ENCODE measurements around the gene FBLN5.

FBLN5 gene

GRCh38 chr14:91882369-91882768 lies 65.1 kb downstream of the FBLN5 start:
- H3K18ac ChIP-seq (ENCODE audit: low read depth in 1 of 2, low read length in 2 of 2) = no peak overlapping the region
- H3K27ac ChIP-seq (ENCODE audit: low read length, poor library complexity, severe bottlenecking) = no peak overlapping the region
- H3K27me3 ChIP-seq (ENCODE audit: control insufficient read depth in 1 of 2, insufficient read depth in 1 of 2, low read length in 2 of 2) = peaks cover 0 to 9% of the 10 kb centered on the region in 2 experiments
- no peak overlapping the region for H2BK120ac ChIP-seq (ENCODE audit: low read depth, low read length)
- H2BK12ac ChIP-seq (ENCODE audit: low read length in 2 of 2) = no peak overlapping the region
- H3K4me3 ChIP-seq (ENCODE audit: insufficient read depth in 1 of 2, low read depth in 1 of 2, low read length in 2 of 2) = no peak overlapping the region
- no peak overlapping the region for H3K14ac ChIP-seq (ENCODE audit: low read length in 2 of 2)
- no peak overlapping the region for H2BK5ac ChIP-seq (ENCODE audit: low read depth, low read length, poor library complexity, severe bottlenecking)
- no peaks in the 10 kb centered on the region for H3K79me1 ChIP-seq (replicated peaks; ENCODE audit: low read length, poor library complexity, severe bottlenecking)
- H3K9ac ChIP-seq (ENCODE audit: low read length) = no peak overlapping the region
- H3K36me3 ChIP-seq (ENCODE audit: control insufficient read depth in 1 of 2, insufficient read depth in 2 of 2, low read depth in 1 of 2, low read length in 2 of 2) = peaks cover 0 to 36% of the 10 kb centered on the region in 2 experiments
- H3K4me2 ChIP-seq (ENCODE audit: low read length, poor library complexity, severe bottlenecking) = no peak overlapping the region
- no peak overlapping the region for H2AK5ac ChIP-seq (ENCODE audit: low read length, severe bottlenecking)
- H2AFZ ChIP-seq (ENCODE audit: low read depth, low read length) = no peak overlapping the region
- WGBS = 81% methylated on average over 5 of the region's 5 CpGs
- H3K4me1 ChIP-seq (ENCODE audit: control insufficient read depth, insufficient read depth, low read depth, low read length) = no peaks in the 10 kb centered on the region
- no peak overlapping the region for H4K8ac ChIP-seq (ENCODE audit: low read length)
- no peak overlapping the region for H2BK15ac ChIP-seq (ENCODE audit: low read depth, poor library complexity, severe bottlenecking)
- no peaks in the 10 kb centered on the region for H3K9me3 ChIP-seq (ENCODE audit: control insufficient read depth, low read length)
- DNase-seq = no peak
- H3K23ac ChIP-seq (ENCODE audit: low read length in 2 of 2) = no peak overlapping the region
- H4K91ac ChIP-seq (ENCODE audit: low read length) = no peak overlapping the region
- no peak overlapping the region for H3K4ac ChIP-seq (ENCODE audit: low read depth in 1 of 2, low read length in 2 of 2)

GRCh38 chr14:91879196-91879595 lies 68.3 kb downstream of the FBLN5 start:
- no peak overlapping the region for H2AK5ac ChIP-seq (ENCODE audit: low read length, severe bottlenecking)
- no peaks in the 10 kb centered on the region for H3K9me3 ChIP-seq (ENCODE audit: control insufficient read depth, low read length)
- H3K36me3 ChIP-seq (ENCODE audit: control insufficient read depth in 1 of 2, insufficient read depth in 2 of 2, low read depth in 1 of 2, low read length in 2 of 2) = peaks cover 0 to 57% of the 10 kb centered on the region in 2 experiments
- no peak overlapping the region for H2BK5ac ChIP-seq (ENCODE audit: low read depth, low read length, poor library complexity, severe bottlenecking)
- H4K91ac ChIP-seq (ENCODE audit: low read length) = no peak overlapping the region
- H4K8ac ChIP-seq (ENCODE audit: low read length) = no peak overlapping the region
- peaks cover 0 to 19% of the 10 kb centered on the region in 2 experiments for H3K27me3 ChIP-seq (ENCODE audit: control insufficient read depth in 1 of 2, insufficient read depth in 1 of 2, low read length in 2 of 2)
- DNase-seq = no peak
- WGBS = 77% methylated on average over 6 of the region's 6 CpGs
- no peak overlapping the region for H2BK15ac ChIP-seq (ENCODE audit: low read depth, poor library complexity, severe bottlenecking)
- H2BK120ac ChIP-seq (ENCODE audit: low read depth, low read length) = no peak overlapping the region
- no peak overlapping the region for H3K4me3 ChIP-seq (ENCODE audit: insufficient read depth in 1 of 2, low read depth in 1 of 2, low read length in 2 of 2)
- no peak overlapping the region for H3K9ac ChIP-seq (ENCODE audit: low read length)
- H3K4ac ChIP-seq (ENCODE audit: low read depth in 1 of 2, low read length in 2 of 2) = no peak overlapping the region
- H3K18ac ChIP-seq (ENCODE audit: low read depth in 1 of 2, low read length in 2 of 2) = no peak overlapping the region
- no peak overlapping the region for H3K23ac ChIP-seq (ENCODE audit: low read length in 2 of 2)
- no peak overlapping the region for H2BK12ac ChIP-seq (ENCODE audit: low read length in 2 of 2)
- no peaks in the 10 kb centered on the region for H3K4me1 ChIP-seq (ENCODE audit: control insufficient read depth, insufficient read depth, low read depth, low read length)
- H3K27ac ChIP-seq (ENCODE audit: low read length, poor library complexity, severe bottlenecking) = no peak overlapping the region
- H3K4me2 ChIP-seq (ENCODE audit: low read length, poor library complexity, severe bottlenecking) = no peak overlapping the region
- no peak overlapping the region for H3K14ac ChIP-seq (ENCODE audit: low read length in 2 of 2)
- no peaks in the 10 kb centered on the region for H3K79me1 ChIP-seq (replicated peaks; ENCODE audit: low read length, poor library complexity, severe bottlenecking)
- H2AFZ ChIP-seq (ENCODE audit: low read depth, low read length) = no peak overlapping the region

GRCh38 chr14:91878274-91878673 lies 69.2 kb downstream of the FBLN5 start:
- WGBS = 96% methylated on average over 5 of the region's 5 CpGs
- Histone ChIP-seq H2BK120ac (ENCODE audit: low read depth, low read length) (no peak overlapping the region), H4K8ac (ENCODE audit: low read length) (no peak overlapping the region)

GRCh38 chr14:91877376-91877915 lies 70.0 kb downstream of the FBLN5 start:
- H2AK5ac ChIP-seq (ENCODE audit: low read length, severe bottlenecking) = no peak overlapping the region
- H3K27me3 ChIP-seq (ENCODE audit: control insufficient read depth in 1 of 2, insufficient read depth in 1 of 2, low read length in 2 of 2) = peaks cover 0 to 19% of the 10 kb centered on the region in 2 experiments
- H4K8ac ChIP-seq (ENCODE audit: low read length) = no peak overlapping the region
- no peak overlapping the region for H2BK15ac ChIP-seq (ENCODE audit: low read depth, poor library complexity, severe bottlenecking)
- no peak overlapping the region for H3K27ac ChIP-seq (ENCODE audit: low read length, poor library complexity, severe bottlenecking)
- no peak overlapping the region for H4K91ac ChIP-seq (ENCODE audit: low read length)
- no peak overlapping the region for H3K4me2 ChIP-seq (ENCODE audit: low read length, poor library complexity, severe bottlenecking)
- H2BK120ac ChIP-seq (ENCODE audit: low read depth, low read length) = no peak overlapping the region
- H3K4me1 ChIP-seq (ENCODE audit: control insufficient read depth, insufficient read depth, low read depth, low read length) = peaks cover 8% of the 10 kb centered on the region
- H2AFZ ChIP-seq (ENCODE audit: low read depth, low read length) = no peak overlapping the region
- 77% methylated on average over 13 of the region's 13 CpGs for WGBS
- no peaks in the 10 kb centered on the region for H3K9me3 ChIP-seq (ENCODE audit: control insufficient read depth, low read length)
- no peak overlapping the region for H2BK12ac ChIP-seq (ENCODE audit: low read length in 2 of 2)
- no peaks in the 10 kb centered on the region for H3K79me1 ChIP-seq (replicated peaks; ENCODE audit: low read length, poor library complexity, severe bottlenecking)
- H3K9ac ChIP-seq (ENCODE audit: low read length) = no peak overlapping the region
- H2BK5ac ChIP-seq (ENCODE audit: low read depth, low read length, poor library complexity, severe bottlenecking) = no peak overlapping the region
- H3K18ac ChIP-seq (ENCODE audit: low read depth in 1 of 2, low read length in 2 of 2) = no peak overlapping the region
- H3K14ac ChIP-seq (ENCODE audit: low read length in 2 of 2) = no peak overlapping the region
- H3K4ac ChIP-seq (ENCODE audit: low read depth in 1 of 2, low read length in 2 of 2) = no peak overlapping the region
- H3K4me3 ChIP-seq (ENCODE audit: insufficient read depth in 1 of 2, low read depth in 1 of 2, low read length in 2 of 2) = no peak overlapping the region
- no peak for DNase-seq
- H3K36me3 ChIP-seq (ENCODE audit: control insufficient read depth in 1 of 2, insufficient read depth in 2 of 2, low read depth in 1 of 2, low read length in 2 of 2) = peaks cover 0 to 63% of the 10 kb centered on the region in 2 experiments
- no peak overlapping the region for H3K23ac ChIP-seq (ENCODE audit: low read length in 2 of 2)

More at GRCh38 chr14:91878274-91878673, 69.2 kb downstream of the FBLN5 start:
- H3K4me2 ChIP-seq (ENCODE audit: low read length, poor library complexity, severe bottlenecking) = no peak overlapping the region
- no peak overlapping the region for H3K4me3 ChIP-seq (ENCODE audit: insufficient read depth in 1 of 2, low read depth in 1 of 2, low read length in 2 of 2)
- no peak overlapping the region for H4K91ac ChIP-seq (ENCODE audit: low read length)
- H3K36me3 ChIP-seq (ENCODE audit: control insufficient read depth in 1 of 2, insufficient read depth in 2 of 2, low read depth in 1 of 2, low read length in 2 of 2) = peaks cover 0 to 63% of the 10 kb centered on the region in 2 experiments
- no peak overlapping the region for H3K23ac ChIP-seq (ENCODE audit: low read length in 2 of 2)
- H3K27me3 ChIP-seq (ENCODE audit: control insufficient read depth in 1 of 2, insufficient read depth in 1 of 2, low read length in 2 of 2) = peaks cover 0 to 19% of the 10 kb centered on the region in 2 experiments
- no peak overlapping the region for H3K9ac ChIP-seq (ENCODE audit: low read length)
- no peak overlapping the region for H2BK5ac ChIP-seq (ENCODE audit: low read depth, low read length, poor library complexity, severe bottlenecking)
- H3K79me1 ChIP-seq (replicated peaks; ENCODE audit: low read length, poor library complexity, severe bottlenecking) = no peaks in the 10 kb centered on the region
- no peak overlapping the region for H3K27ac ChIP-seq (ENCODE audit: low read length, poor library complexity, severe bottlenecking)
- H2BK15ac ChIP-seq (ENCODE audit: low read depth, poor library complexity, severe bottlenecking) = no peak overlapping the region
- DNase-seq = no peak
- H3K14ac ChIP-seq (ENCODE audit: low read length in 2 of 2) = no peak overlapping the region
- H2BK12ac ChIP-seq (ENCODE audit: low read length in 2 of 2) = no peak overlapping the region
- H3K9me3 ChIP-seq (ENCODE audit: control insufficient read depth, low read length) = no peaks in the 10 kb centered on the region
- peaks cover 8% of the 10 kb centered on the region for H3K4me1 ChIP-seq (ENCODE audit: control insufficient read depth, insufficient read depth, low read depth, low read length)
- no peak overlapping the region for H3K4ac ChIP-seq (ENCODE audit: low read depth in 1 of 2, low read length in 2 of 2)
- no peak overlapping the region for H2AFZ ChIP-seq (ENCODE audit: low read depth, low read length)
- H3K18ac ChIP-seq (ENCODE audit: low read depth in 1 of 2, low read length in 2 of 2) = no peak overlapping the region
- no peak overlapping the region for H2AK5ac ChIP-seq (ENCODE audit: low read length, severe bottlenecking)
